ENCODE data around the gene CDH6.

- no peak for TF ChIP-seq REST (IDR thresholded peaks at IDR 0.05; ENCODE audit: low read depth)
- TF ChIP-seq MAX (IDR thresholded peaks at IDR 0.05): no peak
- no peak for TF ChIP-seq FOXM1 (IDR thresholded peaks at IDR 0.05; ENCODE audit: borderline replicate concordance, low read depth)
- TF ChIP-seq EGR1 (IDR thresholded peaks at IDR 0.05): no peak
- no peak for TF ChIP-seq EP300 (IDR thresholded peaks at IDR 0.05; ENCODE audit: borderline replicate concordance)
- no peak for TF ChIP-seq CEBPB (IDR thresholded peaks at IDR 0.05)
- no peak for TF ChIP-seq RAD21 (IDR thresholded peaks at IDR 0.05; ENCODE audit: low read depth)
Observed at GRCh38 chr5:31300501-31300900, 107.0 kb downstream of the CDH6 start.

Measured in Ishikawa (cell line).